ENCODE measurements around the gene C1orf52. TPM values are rescaled to one million over a fixed set of nuclear protein-coding genes. Genes with fewer than 3 reads are reported as not detected.

Gene C1orf52
- total RNA-seq, 1 donor from 2014 or later, result 13.0 TPM

GRCh38 chr1:85274969-85275453 lies 15.5 kb upstream of the C1orf52 start:
- peak in 1 of 2 donors; percentile 91 for TF ChIP-seq POLR2AphosphoS5 (IDR thresholded peaks at IDR 0.05; ENCODE audit: insufficient read depth in 1 of 2, low read depth in 1 of 2)
- TF ChIP-seq CTCF (IDR thresholded peaks at IDR 0.05), result no peak
- TF ChIP-seq POLR2A (IDR thresholded peaks at IDR 0.05), result no peak
- H3K9me3 ChIP-seq, result no peaks in the 10 kb centered on the region
- intact Hi-C loops (cut with DNase I), result no loop called here
- H3K27ac ChIP-seq, result peak overlapping the region; percentile 94
- H3K36me3 ChIP-seq, result peaks cover 0 to 11% of the 10 kb centered on the region in 2 donors
- peaks cover 70% of the 10 kb centered on the region for H3K4me1 ChIP-seq
- no peaks in the 10 kb centered on the region for H3K27me3 ChIP-seq
- H3K4me3 ChIP-seq, result peak overlapping the region; percentile 77 to 98
- DNase-seq (ENCODE audit: extremely low spot score in 2 of 2), result no peak

- Histone ChIP-seq H3K27me3 (no peaks in the 10 kb centered on the region), H3K27ac (no peak overlapping the region), H3K4me1 (peaks cover 58% of the 10 kb centered on the region), H3K36me3 (peaks cover 0 to 23% of the 10 kb centered on the region in 2 donors), H3K9me3 (no peaks in the 10 kb centered on the region), H3K4me3 (no peak overlapping the region)
- intact Hi-C loops (cut with DNase I), result no loop called here
- no peak for TF ChIP-seq POLR2A (IDR thresholded peaks at IDR 0.05)
- TF ChIP-seq POLR2AphosphoS5 (IDR thresholded peaks at IDR 0.05; ENCODE audit: insufficient read depth in 1 of 2, low read depth in 1 of 2), result no peak
- TF ChIP-seq CTCF (IDR thresholded peaks at IDR 0.05), result no peak
- no peak for DNase-seq (ENCODE audit: extremely low spot score in 2 of 2)
Measured at GRCh38 chr1:85273397-85273796, 13.9 kb upstream of the C1orf52 start.

- no peaks in the 10 kb centered on the region for H3K9me3 ChIP-seq
- intact Hi-C loops (cut with DNase I), result no loop called here
- peaks cover 0 to 49% of the 10 kb centered on the region in 2 donors for H3K36me3 ChIP-seq
- TF ChIP-seq CTCF (IDR thresholded peaks at IDR 0.05) (no peak), POLR2A (IDR thresholded peaks at IDR 0.05) (no peak), POLR2AphosphoS5 (IDR thresholded peaks at IDR 0.05; ENCODE audit: insufficient read depth in 1 of 2, low read depth in 1 of 2) (no peak)
- no peak for DNase-seq (ENCODE audit: extremely low spot score in 2 of 2)
- no peaks in the 10 kb centered on the region for H3K27me3 ChIP-seq
- H3K4me1 ChIP-seq, result peaks cover 26% of the 10 kb centered on the region
- no peak overlapping the region for H3K27ac ChIP-seq
- no peak overlapping the region for H3K4me3 ChIP-seq
Measured at GRCh38 chr1:85268801-85269585, 9.5 kb upstream of the C1orf52 start.

- no peak for DNase-seq (ENCODE audit: extremely low spot score in 2 of 2)
- H3K36me3 ChIP-seq, result peaks cover 0 to 49% of the 10 kb centered on the region in 2 donors
- H3K9me3 ChIP-seq, result no peaks in the 10 kb centered on the region
- H3K27me3 ChIP-seq, result no peaks in the 10 kb centered on the region
- no peak overlapping the region for H3K27ac ChIP-seq
- H3K4me1 ChIP-seq, result peaks cover 12% of the 10 kb centered on the region
- H3K4me3 ChIP-seq, result no peak overlapping the region
- intact Hi-C loops (cut with DNase I), result no loop called here
- TF ChIP-seq CTCF (IDR thresholded peaks at IDR 0.05), result no peak
- no peak for TF ChIP-seq POLR2AphosphoS5 (IDR thresholded peaks at IDR 0.05; ENCODE audit: insufficient read depth in 1 of 2, low read depth in 1 of 2)
- no peak for TF ChIP-seq POLR2A (IDR thresholded peaks at IDR 0.05)
Measured at GRCh38 chr1:85267313-85267712, 7.9 kb upstream of the C1orf52 start.

- H3K9me3 ChIP-seq, result no peaks in the 10 kb centered on the region
- H3K4me3 ChIP-seq, result no peak overlapping the region
- intact Hi-C loops (cut with DNase I), result no loop called here
- H3K36me3 ChIP-seq, result peaks cover 0 to 30% of the 10 kb centered on the region in 2 donors
- H3K27ac ChIP-seq, result no peak overlapping the region
- TF ChIP-seq POLR2A (IDR thresholded peaks at IDR 0.05), result no peak
- no peak for TF ChIP-seq CTCF (IDR thresholded peaks at IDR 0.05)
- no peak for TF ChIP-seq POLR2AphosphoS5 (IDR thresholded peaks at IDR 0.05; ENCODE audit: insufficient read depth in 1 of 2, low read depth in 1 of 2)
- H3K27me3 ChIP-seq, result no peaks in the 10 kb centered on the region
- no peaks in the 10 kb centered on the region for H3K4me1 ChIP-seq
- no peak for DNase-seq (ENCODE audit: extremely low spot score in 2 of 2)
Measured at GRCh38 chr1:85264150-85264549, 4.7 kb upstream of the C1orf52 start.
